ENCODE results near the gene KRTAP10-1.

GRCh38 chr21:44572959-44573583 is 33.1 kb upstream of the KRTAP10-1 start:
- TF ChIP-seq CTCF (IDR thresholded peaks at IDR 0.05) (no peak), EP300 (IDR thresholded peaks at IDR 0.05) (no peak), POLR2A (IDR thresholded peaks at IDR 0.05) (no peak), POLR2AphosphoS5 (IDR thresholded peaks at IDR 0.05) (no peak)
